Heart left ventricle (tissue), 16 donors: Measurements from ENCODE around the gene NVL. TPM values are rescaled to one million over a fixed set of nuclear protein-coding genes. Genes with fewer than 3 reads are reported as not detected.

Experiments used
- ATAC-seq, 4 donors: fragments of 200-7000 bp; cut with Tn5 transposase; one replicate each; pipeline ENCODE4 v1.9.1; 2020 to 2022; ENCODE audit warnings: moderate library complexity in 4 of 4, mild to moderate bottlenecking in 3 of 4, moderate number of reproducible peaks in 1 of 4
- DNase-seq, 5 donors: peaks; one replicate each; pipeline ENCODE4 v3.0.0-alpha.2; 2020
- H3K27ac ChIP-seq, 12 donors: fragments of 200-600 bp; sonication (generic) in 4 of 12; one replicate each; pipeline versions ENCODE4 v1.5.0 to v1.8.0; 2016 to 2022; ENCODE audit warnings: mild to moderate bottlenecking in 2 of 12
- H3K27me3 ChIP-seq, 9 donors: fragments of 200-600 bp; sonication (generic) in 2 of 9; one replicate each; pipeline versions ENCODE4 v1.5.1 to v1.8.0; 2016 to 2022; ENCODE audit warnings: mild to moderate bottlenecking in 3 of 9
- H3K36me3 ChIP-seq, 9 donors: fragments of 200-600 bp; sonication (generic) in 2 of 9; one replicate each; pipeline versions ENCODE4 v1.5.0 to v1.8.0; 2018 to 2022; ENCODE audit warnings: mild to moderate bottlenecking in 2 of 9
- H3K4me1 ChIP-seq, 12 donors: fragments of 200-600 bp; sonication (generic) in 4 of 12; one replicate each; pipeline versions ENCODE4 v1.5.0 to v1.8.0; 2016 to 2022; ENCODE audit warnings: mild to moderate bottlenecking in 3 of 12
- H3K4me3 ChIP-seq, 12 donors: fragments of 200-600 bp; sonication (generic) in 4 of 12; one replicate each; pipeline versions ENCODE4 v1.5.0 to v1.8.0; 2017 to 2022; ENCODE audit warnings: mild to moderate bottlenecking in 9 of 12, moderate library complexity in 4 of 12
- H3K9me3 ChIP-seq, 12 donors: fragments of 200-600 bp; sonication (generic) in 4 of 12; one replicate each; pipeline versions ENCODE4 v1.5.0 to v1.8.0; 2016 to 2022; ENCODE audit warnings: mild to moderate bottlenecking in 1 of 12
- CTCF ChIP-seq, 12 donors: fragments of 200-600 bp; sonication (generic) in 4 of 12; IDR thresholded peaks; one replicate each; pipeline versions ENCODE4 v1.5.0 to v1.8.0; 2018 to 2022; ENCODE audit warnings: antibody characterized with exemption in 12 of 12, mild to moderate bottlenecking in 5 of 12
- POLR2A ChIP-seq, 2 donors: fragments of 450-650 bp; IDR thresholded peaks; one replicate each; pipeline ENCODE4 v1.6.1; 2017; ENCODE audit warnings: antibody characterized with exemption in 2 of 2, mild to moderate bottlenecking in 2 of 2, moderate library complexity in 2 of 2
- WGBS, 4 donors: extraction: QIAGEN DNeasy Blood & Tissue Kit in 2 of 4; methylation state at CpG; one replicate each; pipeline versions ENCODE4 v1.1.5 to v1.1.7; 2013 to 2018; 5-methylcytosine and 5-hydroxymethylcytosine counted together
- intact Hi-C, 10 donors: fragments of 100-400 bp; cut with DNase I; formaldehyde crosslinking; loops; one replicate each; pipeline versions ENCODE4 v1.11.1 to v1.14.2; 2022
- long read RNA-seq, 3 donors: library from polyadenylated mRNA; unstranded; transcript quantifications; one replicate each; pipeline ENCODE4 v2.0.0, GENCODE V29; 2020 to 2021
- polyA plus RNA-seq, 2 donors: library from polyadenylated mRNA; stranded (reverse); fragments of 200-250 nt; gene quantifications; one replicate each; pipeline ENCODE4 v1.2.3, GENCODE V29; 2013
- total RNA-seq, 9 donors: library from RNA; depleted of rRNA in 2 of 9; stranded (reverse); fragments of >200 nt in 2 of 9; fragmentation: NEBNext Ultra II Directional in 3 of 9; extraction: Animal tissue kit (Norgen Biotek cat#: 25700) in 3 of 9; gene quantifications; one replicate each; pipeline versions ENCODE4 v1.1.0 to v1.2.4, GENCODE V29; 2016 to 2023
- donor health status: ischemic (EF 13 %, LVEDD 7.1; RV severe dilation, severe dysfunction).
- donor health status: healthy with polysubstance abuse.
- donor health status: DM: no; HTN: yes; CAD: no.
- donor health status: DM: no; HTN: no; CAD: no.
- donor health status: ischemic (EF 25% LVEDD 6.9; RV normal size, moderate dysfunction).
- donor health status: ischemic (EF 25% LVEDD 5.7; RV mildly dilated, moderate dysfunction).
- donor health status: healthy.
- donor health status: DM: yes; HTN: yes; CAD: no.
- donor health status: ischemic (EF 35%, LVEDD 5.7; RV mildly dilated, moderate dysfunction).
- donor health status: nonischemic (EF 11% LVEDD 7.7; RV severe dilation, severe dysfunction).
- donor health status: DM: yes; HTN: yes; CAD: no.
- donor health status: PGD.
- donor health status: ischemic (EF 29% LVEDD 5.4; RV normal size, mild dysfunction).
- donor health status: nonischemic (EF 23%, LVEDD 6.1; RV moderate dilation, normal function).

The NVL gene
- total RNA-seq (10 to 100 TPM in 2 of 9 donors, 1 to 10 TPM in 7; 4.8 to 14.8 (median 8.7) TPM), polyA plus RNA-seq (10 to 100 TPM; 11.8 to 14.1 TPM)
- long read RNA-seq, donor 1, partial matches to known transcripts: 2 of 5 reads
- long read RNA-seq, donor 1, other reads (novel, unspliced or antisense): 2 of 5 reads
- long read RNA-seq, donor 2, partial matches to known transcripts: 3 of 18 reads
- long read RNA-seq, donor 2, other reads (novel, unspliced or antisense): 8 of 18 reads
- long read RNA-seq, donor 3, partial matches to known transcripts: 0 of 7 reads
- long read RNA-seq, donor 3, other reads (novel, unspliced or antisense): 5 of 7 reads

DNA sequence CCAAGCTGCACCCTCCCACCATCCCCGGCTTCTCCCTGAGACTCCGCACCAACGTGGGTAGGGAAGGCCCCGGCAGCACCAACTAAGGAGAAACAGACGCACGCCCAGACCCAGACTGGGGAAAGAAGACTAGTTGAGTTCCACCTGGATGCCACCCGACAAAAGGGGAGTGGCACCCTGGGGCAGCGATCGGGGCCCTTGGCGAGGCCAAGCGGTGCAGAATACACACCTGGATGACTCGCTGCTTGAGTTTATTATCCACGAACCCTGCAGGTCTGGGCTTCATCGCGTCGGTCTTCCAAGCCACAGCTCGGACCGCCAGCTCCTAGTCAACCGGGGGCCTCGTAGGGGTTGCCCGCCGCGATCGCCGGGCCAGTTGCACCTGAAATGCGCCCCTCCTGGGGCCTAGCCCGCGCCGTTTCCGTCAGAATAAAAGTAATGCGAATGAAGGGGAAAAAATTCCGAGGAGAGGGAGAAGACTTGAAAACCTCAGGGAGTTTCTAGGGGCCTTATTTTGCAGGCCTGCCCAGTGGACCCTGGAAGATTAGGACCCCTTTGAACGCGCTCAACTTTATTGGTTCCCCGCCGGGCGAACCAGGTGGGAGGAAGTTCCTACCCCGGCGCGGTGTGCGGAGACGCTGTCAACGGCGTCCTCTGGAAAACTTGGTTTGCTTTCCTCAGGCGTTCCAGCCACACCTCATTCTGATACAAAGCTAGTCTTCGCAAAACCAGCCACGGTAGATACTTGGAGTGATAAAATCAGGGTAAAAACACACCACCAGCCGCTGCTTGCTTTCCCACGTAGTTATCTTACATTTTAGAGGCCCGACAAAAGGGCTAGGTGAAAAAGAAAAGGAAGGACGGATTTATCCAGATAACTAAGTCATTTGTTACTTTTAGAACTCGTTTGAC, at the start of gene NVL:
TSS of gene NVL (minus strand) at position 331 of the 912 bp plus-strand sequence. CDS start at position 286, 45 bp downstream.
- intact Hi-C loops: loop anchor here in 8 of 10 donors (1.0 to 10.0 kb wide), 8 partner anchors 145 to 635 kb away; partner anchors contain the start of genes DEGS1 (in 3 of the 8) and FBXO28 (in 3 of the 8)
- DNase-seq: peak; percentile 85 to 90 (median 88)
- Histone ChIP-seq H3K36me3 (peaks cover 0 to 13% (median 0%) of the 10 kb centered on the region in 9 donors), H3K4me3 (peak within 1 kb of the TSS; percentile 51 to 98 (median 88)), H3K27ac (peak within 1 kb of the TSS; percentile 88 to 98 (median 92)), H3K4me1 (peaks cover 0 to 28% (median 20%) of the 10 kb centered on the region in 12 donors), H3K27me3 (no peaks in the 10 kb centered on the region), H3K9me3 (no peaks in the 10 kb centered on the region)
- peak; percentile 93 to 98 (median 98) for ATAC-seq
- TF ChIP-seq CTCF (IDR thresholded peaks at IDR 0.05) (peak in 1 of 12 donors; percentile 13), POLR2A (IDR thresholded peaks at IDR 0.05) (peak in 1 of 2 donors; percentile 56)
- WGBS, 4 donors: 0% methylated on average over 38 to 52 of the region's 52 CpGs

DNA sequence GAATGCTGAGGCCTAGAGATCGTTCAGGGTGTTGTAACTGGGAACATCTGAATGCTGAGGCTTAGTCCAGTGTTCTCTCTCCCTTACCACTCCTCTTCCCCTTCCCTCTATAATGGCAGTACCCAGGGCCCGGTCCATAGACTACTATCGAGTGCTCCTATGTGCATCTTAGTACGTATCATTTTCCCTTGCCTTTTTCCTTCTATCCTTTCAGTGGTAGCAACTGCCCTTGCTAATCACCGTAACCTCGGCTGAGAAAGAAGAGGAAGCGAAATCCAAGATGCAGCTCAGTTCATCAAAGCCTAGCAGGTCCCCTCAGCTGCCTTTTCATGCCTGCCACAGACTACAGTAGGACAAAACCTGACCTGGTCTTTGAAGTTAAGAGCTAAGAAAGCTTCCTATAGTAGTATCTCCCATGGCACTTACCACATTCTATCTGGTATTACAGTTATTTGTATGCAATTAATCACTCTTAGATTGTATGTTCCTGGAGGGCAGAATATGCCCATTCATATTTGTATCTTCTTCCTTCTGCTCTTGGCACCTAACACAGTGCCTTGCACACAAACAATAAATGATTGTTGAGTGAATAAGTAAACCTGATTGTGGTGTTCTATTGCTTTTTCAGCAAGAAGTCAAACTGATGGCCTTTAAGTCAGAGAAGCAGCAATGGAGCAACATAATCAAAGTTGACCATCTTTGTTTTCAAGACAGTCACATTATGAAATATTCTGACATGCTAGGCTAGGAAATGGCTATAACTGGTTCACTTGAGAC, 49.1 kb upstream of the NVL start:
- H3K36me3 ChIP-seq: peaks cover 0 to 63% (median 32%) of the 10 kb centered on the region in 9 donors
- TF ChIP-seq POLR2A (IDR thresholded peaks at IDR 0.05) (no peak), CTCF (IDR thresholded peaks at IDR 0.05) (no peak)
- H3K4me1 ChIP-seq: peaks cover 0 to 85% (median 10%) of the 10 kb centered on the region in 12 donors
- ATAC-seq (peak in 1 of 4 donors; percentile 47), DNase-seq (no peak)
- H3K9me3 ChIP-seq: no peaks in the 10 kb centered on the region
- H3K4me3 ChIP-seq: no peak overlapping the region
- H3K27me3 ChIP-seq: no peaks in the 10 kb centered on the region
- WGBS, 4 donors: 89 to 93% (median 91%) methylated on average over 7 of the region's 7 CpGs
- peak overlapping the region in 1 of 12 donors; percentile 73 for H3K27ac ChIP-seq
- intact Hi-C loops: no loop called here

DNA sequence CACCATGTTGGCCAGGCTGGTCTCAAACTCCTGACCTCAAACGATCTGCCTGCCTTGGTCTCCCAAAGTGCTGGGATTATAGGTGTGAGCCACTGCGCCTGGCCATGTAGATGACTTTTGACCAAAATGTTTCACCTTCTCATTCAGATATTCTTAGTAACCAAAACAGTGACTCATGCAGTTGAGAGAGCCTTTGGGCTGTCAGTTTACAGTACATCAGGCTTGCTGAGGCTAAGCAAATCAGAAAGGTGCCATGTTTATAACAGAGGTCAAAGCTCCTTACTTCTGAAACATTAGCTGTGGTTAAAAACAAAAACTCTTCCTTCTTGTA, 47.7 kb upstream of the NVL start:
- intact Hi-C loops: no loop called here
- H3K36me3 ChIP-seq: peaks cover 0 to 75% (median 45%) of the 10 kb centered on the region in 9 donors
- 70 to 91% (median 86%) methylated on average over 2 of the region's 2 CpGs for WGBS, 4 donors

More for the DNA sequence above, 47.7 kb upstream of the NVL start:
- no peaks in the 10 kb centered on the region for H3K27me3 ChIP-seq
- H3K4me1 ChIP-seq: peaks cover 0 to 72% (median 10%) of the 10 kb centered on the region in 12 donors
- TF ChIP-seq CTCF (IDR thresholded peaks at IDR 0.05) (no peak), POLR2A (IDR thresholded peaks at IDR 0.05) (no peak)
- ATAC-seq (peak; percentile 63 to 80 (median 76)), DNase-seq (no peak)
- no peak overlapping the region for H3K4me3 ChIP-seq
- H3K27ac ChIP-seq: peak overlapping the region in 11 of 12 donors; percentile 32 to 77 (median 55)
- H3K9me3 ChIP-seq: no peaks in the 10 kb centered on the region
